Measurements from ENCODE around the gene SATL1.

The SATL1 gene

DNA sequence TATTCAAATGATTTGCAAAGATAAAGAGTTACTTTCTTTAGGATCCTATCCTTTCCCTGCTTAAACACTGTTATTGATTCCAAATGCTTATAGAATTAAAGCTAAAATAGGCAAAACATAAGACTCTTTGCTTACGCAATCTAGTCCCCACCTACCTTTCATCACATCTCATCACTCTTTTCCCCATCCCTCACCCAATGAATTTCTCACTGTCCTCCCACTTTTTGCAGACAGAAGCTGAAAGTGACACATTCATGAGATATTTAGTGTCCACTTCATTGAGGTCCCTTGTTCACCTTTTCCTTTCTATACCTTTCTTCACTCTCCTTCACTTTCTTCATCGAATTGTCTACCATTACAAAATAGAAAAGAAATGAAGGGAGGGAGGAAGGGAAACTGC, 424 bp downstream of the SATL1 start:
- H3K4me2 ChIP-seq (ENCODE audit: low read length), result peak overlapping the region; percentile 52
- no peak overlapping the region for H3K23ac ChIP-seq (ENCODE audit: low read length)
- no peak overlapping the region for H4K91ac ChIP-seq (ENCODE audit: low read depth, low read length)
- H3K79me1 ChIP-seq (ENCODE audit: low read length), result peaks cover 11% of the 10 kb centered on the region
- no CpG with 5 or more reads among the region's 2 CpGs for WGBS (ENCODE audit: extremely low coverage, insufficient coverage, insufficient read length)
- no peak overlapping the region for H2AFZ ChIP-seq (ENCODE audit: insufficient read depth, low read length, poor library complexity)
- H2BK12ac ChIP-seq (ENCODE audit: low read length), result no peak overlapping the region
- H3K4me1 ChIP-seq (ENCODE audit: control insufficient read depth in 1 of 2, insufficient read depth in 2 of 2, low read length in 2 of 2), result no peaks in the 10 kb centered on the region
- no peak overlapping the region for H3K4me3 ChIP-seq (ENCODE audit: low read depth, low read length)
- H4K12ac ChIP-seq (ENCODE audit: low read depth, low read length), result no peak overlapping the region
- H3K18ac ChIP-seq (ENCODE audit: low read length), result no peak overlapping the region
- no peak overlapping the region for H3K9ac ChIP-seq (ENCODE audit: low read length)
- no peak overlapping the region for H4K8ac ChIP-seq (ENCODE audit: low read depth, low read length)
- no peak overlapping the region for H2BK120ac ChIP-seq (ENCODE audit: insufficient read depth, low read length, poor library complexity)
- no peak overlapping the region for H2AK5ac ChIP-seq (ENCODE audit: low read length)
- H2BK5ac ChIP-seq (ENCODE audit: low read depth, low read length, poor library complexity), result no peak overlapping the region
- H3K27me3 ChIP-seq (ENCODE audit: insufficient read depth, low read length), result no peaks in the 10 kb centered on the region
- no peaks in the 10 kb centered on the region for H3K36me3 ChIP-seq (ENCODE audit: control insufficient read depth in 1 of 2, insufficient read depth in 2 of 2, low read length in 2 of 2)
- no peak overlapping the region for H3K14ac ChIP-seq (ENCODE audit: low read length)
- no peaks in the 10 kb centered on the region for H3K9me3 ChIP-seq (ENCODE audit: insufficient read depth, low read depth, low read length)
- no peak overlapping the region for H3K27ac ChIP-seq (ENCODE audit: low read depth, low read length)
- DNase-seq, result no peak
- H3K4ac ChIP-seq (ENCODE audit: low read depth, low read length), result no peak overlapping the region
- peaks cover 7% of the 10 kb centered on the region for H3K79me2 ChIP-seq (ENCODE audit: control insufficient read depth, insufficient read depth, low read length, poor library complexity)

DNA sequence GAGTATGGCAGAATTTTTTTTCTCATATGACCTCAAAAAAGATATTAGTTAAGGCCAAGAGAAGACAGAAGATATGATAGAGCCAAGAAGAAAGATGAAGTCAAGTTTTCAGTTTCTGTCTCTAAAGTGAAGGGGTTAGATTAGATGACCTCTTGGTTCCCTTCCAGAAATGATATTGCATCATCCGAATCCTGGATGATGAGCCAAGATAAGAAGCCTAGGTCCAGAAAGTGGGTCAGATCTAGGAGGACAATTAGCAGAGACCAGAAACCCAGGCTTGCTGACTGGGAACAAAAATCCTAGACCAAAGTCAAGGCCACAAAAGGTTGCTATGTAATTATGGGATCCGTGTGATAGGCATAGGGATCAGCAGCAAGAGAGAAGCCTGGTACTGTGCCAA, 20.2 kb downstream of the SATL1 start:
- Histone ChIP-seq H3K79me2 (ENCODE audit: control insufficient read depth, insufficient read depth, low read length, poor library complexity) (no peaks in the 10 kb centered on the region), H3K23ac (ENCODE audit: low read length) (no peak overlapping the region), H2AFZ (ENCODE audit: insufficient read depth, low read length, poor library complexity) (no peak overlapping the region), H3K27ac (ENCODE audit: low read depth, low read length) (no peak overlapping the region), H2BK12ac (ENCODE audit: low read length) (no peak overlapping the region), H2BK5ac (ENCODE audit: low read depth, low read length, poor library complexity) (no peak overlapping the region), H4K8ac (ENCODE audit: low read depth, low read length) (no peak overlapping the region), H3K4me2 (ENCODE audit: low read length) (no peak overlapping the region), H4K91ac (ENCODE audit: low read depth, low read length) (no peak overlapping the region), H3K36me3 (ENCODE audit: control insufficient read depth in 1 of 2, insufficient read depth in 2 of 2, low read length in 2 of 2) (no peaks in the 10 kb centered on the region), H3K9me3 (ENCODE audit: insufficient read depth, low read depth, low read length) (no peaks in the 10 kb centered on the region), H3K4me3 (ENCODE audit: low read depth, low read length) (no peak overlapping the region), H3K4ac (ENCODE audit: low read depth, low read length) (no peak overlapping the region), H3K14ac (ENCODE audit: low read length) (no peak overlapping the region), H4K12ac (ENCODE audit: low read depth, low read length) (no peak overlapping the region), H3K9ac (ENCODE audit: low read length) (no peak overlapping the region), H3K4me1 (ENCODE audit: control insufficient read depth in 1 of 2, insufficient read depth in 2 of 2, low read length in 2 of 2) (no peaks in the 10 kb centered on the region), H2AK5ac (ENCODE audit: low read length) (no peak overlapping the region), H2BK120ac (ENCODE audit: insufficient read depth, low read length, poor library complexity) (no peak overlapping the region), H3K18ac (ENCODE audit: low read length) (no peak overlapping the region), H3K79me1 (ENCODE audit: low read length) (no peaks in the 10 kb centered on the region), H3K27me3 (ENCODE audit: insufficient read depth, low read length) (no peaks in the 10 kb centered on the region)
- WGBS (ENCODE audit: extremely low coverage, insufficient coverage, insufficient read length), result no CpG with 5 or more reads among the region's 2 CpGs
- DNase-seq, result no peak

DNA sequence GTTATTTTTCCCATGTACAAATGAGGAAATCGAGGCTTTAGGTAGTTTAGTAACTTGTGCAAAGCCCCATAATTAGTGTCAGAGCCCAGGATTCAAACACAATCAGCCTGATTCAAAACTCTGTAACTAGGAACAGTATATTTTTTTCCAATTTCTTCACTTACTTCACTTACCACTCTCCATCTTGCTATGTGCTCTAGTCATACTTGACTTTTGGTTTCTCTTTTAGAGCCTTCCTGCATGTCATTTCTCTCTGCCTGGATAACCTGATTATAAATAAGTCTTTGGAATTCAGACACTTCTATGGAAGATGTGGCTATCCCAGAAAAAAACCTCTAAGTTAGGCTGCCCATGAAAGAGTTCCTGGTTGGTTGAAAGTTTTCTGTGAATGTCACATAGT, 22.2 kb downstream of the SATL1 start:
- DNase-seq, result no peak
- no CpG with 5 or more reads among the region's 1 CpG for WGBS (ENCODE audit: extremely low coverage, insufficient coverage, insufficient read length)
- H3K18ac ChIP-seq (ENCODE audit: low read length), result no peak overlapping the region
- no peak overlapping the region for H4K8ac ChIP-seq (ENCODE audit: low read depth, low read length)
- H3K4me3 ChIP-seq (ENCODE audit: low read depth, low read length), result no peak overlapping the region
- H3K36me3 ChIP-seq (ENCODE audit: control insufficient read depth in 1 of 2, insufficient read depth in 2 of 2, low read length in 2 of 2), result no peaks in the 10 kb centered on the region
- H3K9me3 ChIP-seq (ENCODE audit: insufficient read depth, low read depth, low read length), result no peaks in the 10 kb centered on the region
- no peak overlapping the region for H2BK12ac ChIP-seq (ENCODE audit: low read length)
- H3K23ac ChIP-seq (ENCODE audit: low read length), result no peak overlapping the region
- H3K27ac ChIP-seq (ENCODE audit: low read depth, low read length), result no peak overlapping the region
- no peaks in the 10 kb centered on the region for H3K4me1 ChIP-seq (ENCODE audit: control insufficient read depth in 1 of 2, insufficient read depth in 2 of 2, low read length in 2 of 2)
- no peak overlapping the region for H2BK120ac ChIP-seq (ENCODE audit: insufficient read depth, low read length, poor library complexity)
- no peak overlapping the region for H4K91ac ChIP-seq (ENCODE audit: low read depth, low read length)
- no peak overlapping the region for H2AFZ ChIP-seq (ENCODE audit: insufficient read depth, low read length, poor library complexity)
- no peak overlapping the region for H3K9ac ChIP-seq (ENCODE audit: low read length)
- H4K12ac ChIP-seq (ENCODE audit: low read depth, low read length), result no peak overlapping the region
- H3K79me1 ChIP-seq (ENCODE audit: low read length), result no peaks in the 10 kb centered on the region
- H3K79me2 ChIP-seq (ENCODE audit: control insufficient read depth, insufficient read depth, low read length, poor library complexity), result no peaks in the 10 kb centered on the region
- H3K4me2 ChIP-seq (ENCODE audit: low read length), result no peak overlapping the region
- H2BK5ac ChIP-seq (ENCODE audit: low read depth, low read length, poor library complexity), result no peak overlapping the region
- H3K27me3 ChIP-seq (ENCODE audit: insufficient read depth, low read length), result no peaks in the 10 kb centered on the region
- no peak overlapping the region for H2AK5ac ChIP-seq (ENCODE audit: low read length)
- no peak overlapping the region for H3K4ac ChIP-seq (ENCODE audit: low read depth, low read length)
- H3K14ac ChIP-seq (ENCODE audit: low read length), result no peak overlapping the region

- no peak overlapping the region for H4K91ac ChIP-seq (ENCODE audit: low read depth, low read length)
- H3K23ac ChIP-seq (ENCODE audit: low read length), result no peak overlapping the region
- DNase-seq, result no peak
- H3K27ac ChIP-seq (ENCODE audit: low read depth, low read length), result no peak overlapping the region
- no peak overlapping the region for H3K9ac ChIP-seq (ENCODE audit: low read length)
- no peak overlapping the region for H3K4me3 ChIP-seq (ENCODE audit: low read depth, low read length)
- H3K27me3 ChIP-seq (ENCODE audit: insufficient read depth, low read length), result no peaks in the 10 kb centered on the region
- no peak overlapping the region for H4K12ac ChIP-seq (ENCODE audit: low read depth, low read length)
- no peaks in the 10 kb centered on the region for H3K79me1 ChIP-seq (ENCODE audit: low read length)
- no CpG with 5 or more reads among the region's 1 CpG for WGBS (ENCODE audit: extremely low coverage, insufficient coverage, insufficient read length)
- H3K9me3 ChIP-seq (ENCODE audit: insufficient read depth, low read depth, low read length), result no peaks in the 10 kb centered on the region
- H3K36me3 ChIP-seq (ENCODE audit: control insufficient read depth in 1 of 2, insufficient read depth in 2 of 2, low read length in 2 of 2), result no peaks in the 10 kb centered on the region
- H3K14ac ChIP-seq (ENCODE audit: low read length), result no peak overlapping the region
- H3K18ac ChIP-seq (ENCODE audit: low read length), result no peak overlapping the region
- no peak overlapping the region for H2BK12ac ChIP-seq (ENCODE audit: low read length)
- no peak overlapping the region for H2AK5ac ChIP-seq (ENCODE audit: low read length)
- no peak overlapping the region for H2BK5ac ChIP-seq (ENCODE audit: low read depth, low read length, poor library complexity)
- no peaks in the 10 kb centered on the region for H3K4me1 ChIP-seq (ENCODE audit: control insufficient read depth in 1 of 2, insufficient read depth in 2 of 2, low read length in 2 of 2)
- no peak overlapping the region for H4K8ac ChIP-seq (ENCODE audit: low read depth, low read length)
- H3K79me2 ChIP-seq (ENCODE audit: control insufficient read depth, insufficient read depth, low read length, poor library complexity), result no peaks in the 10 kb centered on the region
- H2BK120ac ChIP-seq (ENCODE audit: insufficient read depth, low read length, poor library complexity), result no peak overlapping the region
- no peak overlapping the region for H3K4ac ChIP-seq (ENCODE audit: low read depth, low read length)
- H2AFZ ChIP-seq (ENCODE audit: insufficient read depth, low read length, poor library complexity), result no peak overlapping the region
- no peak overlapping the region for H3K4me2 ChIP-seq (ENCODE audit: low read length)
These were observed 27.6 kb downstream of the SATL1 start for GRCh38 chrX:85215946-85216345.
